Adrenal gland (tissue), 5 donors: Measurements from ENCODE around the gene BCKDHA.

Experiments used
- POLR2A ChIP-seq, 2 donors: fragments of 450-650 bp; IDR thresholded peaks; one replicate each; pipeline ENCODE4 v1.6.1; 2017; ENCODE audit warnings: antibody characterized with exemption in 2 of 2, mild to moderate bottlenecking in 2 of 2, moderate library complexity in 1 of 2
- TF ChIP-seq, protein P1 (sequence below), 6 experiments: fragments of 450-650 bp in 4 of 6; fragments of 200-600 bp in 2 of 6; sonication (generic) in 1 of 6; IDR thresholded peaks; 1 replicate in 5 of 6; 2 replicates in 1 of 6; pipeline versions ENCODE4 v1.5.1 to v1.8.0; 2016 to 2021; ENCODE audit warnings: antibody characterized with exemption in 6 of 6, mild to moderate bottlenecking in 2 of 6, moderate library complexity in 1 of 6
- donor health status: DM: no; HTN: no; CAD: no.

DNA sequence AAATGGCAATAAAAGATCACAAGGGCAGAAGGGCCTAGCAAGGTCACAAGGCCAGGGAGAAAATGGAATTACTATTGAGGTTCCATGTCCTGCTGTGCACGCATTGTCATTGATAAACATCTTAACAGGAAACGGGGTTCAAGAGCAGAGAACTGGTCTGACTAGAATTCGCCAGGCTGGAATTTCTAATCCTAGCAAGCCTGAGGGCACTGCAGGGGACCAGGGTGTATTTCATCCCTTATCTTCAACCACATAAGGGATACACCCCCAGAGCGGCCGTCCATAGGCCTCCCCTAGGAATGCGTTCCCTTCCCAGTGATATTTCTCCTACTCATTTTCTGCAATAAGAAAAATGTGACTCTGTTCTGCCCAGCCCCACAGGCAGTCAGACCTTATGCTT, 64.9 kb downstream of the BCKDHA start:
- TF ChIP-seq, protein P1, sequence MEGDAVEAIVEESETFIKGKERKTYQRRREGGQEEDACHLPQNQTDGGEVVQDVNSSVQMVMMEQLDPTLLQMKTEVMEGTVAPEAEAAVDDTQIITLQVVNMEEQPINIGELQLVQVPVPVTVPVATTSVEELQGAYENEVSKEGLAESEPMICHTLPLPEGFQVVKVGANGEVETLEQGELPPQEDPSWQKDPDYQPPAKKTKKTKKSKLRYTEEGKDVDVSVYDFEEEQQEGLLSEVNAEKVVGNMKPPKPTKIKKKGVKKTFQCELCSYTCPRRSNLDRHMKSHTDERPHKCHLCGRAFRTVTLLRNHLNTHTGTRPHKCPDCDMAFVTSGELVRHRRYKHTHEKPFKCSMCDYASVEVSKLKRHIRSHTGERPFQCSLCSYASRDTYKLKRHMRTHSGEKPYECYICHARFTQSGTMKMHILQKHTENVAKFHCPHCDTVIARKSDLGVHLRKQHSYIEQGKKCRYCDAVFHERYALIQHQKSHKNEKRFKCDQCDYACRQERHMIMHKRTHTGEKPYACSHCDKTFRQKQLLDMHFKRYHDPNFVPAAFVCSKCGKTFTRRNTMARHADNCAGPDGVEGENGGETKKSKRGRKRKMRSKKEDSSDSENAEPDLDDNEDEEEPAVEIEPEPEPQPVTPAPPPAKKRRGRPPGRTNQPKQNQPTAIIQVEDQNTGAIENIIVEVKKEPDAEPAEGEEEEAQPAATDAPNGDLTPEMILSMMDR (IDR thresholded peaks at IDR 0.05), result no peak
- no peak for TF ChIP-seq POLR2A (IDR thresholded peaks at IDR 0.05)
